ENCODE results near the gene HMG20B.

The HMG20B gene

DNA sequence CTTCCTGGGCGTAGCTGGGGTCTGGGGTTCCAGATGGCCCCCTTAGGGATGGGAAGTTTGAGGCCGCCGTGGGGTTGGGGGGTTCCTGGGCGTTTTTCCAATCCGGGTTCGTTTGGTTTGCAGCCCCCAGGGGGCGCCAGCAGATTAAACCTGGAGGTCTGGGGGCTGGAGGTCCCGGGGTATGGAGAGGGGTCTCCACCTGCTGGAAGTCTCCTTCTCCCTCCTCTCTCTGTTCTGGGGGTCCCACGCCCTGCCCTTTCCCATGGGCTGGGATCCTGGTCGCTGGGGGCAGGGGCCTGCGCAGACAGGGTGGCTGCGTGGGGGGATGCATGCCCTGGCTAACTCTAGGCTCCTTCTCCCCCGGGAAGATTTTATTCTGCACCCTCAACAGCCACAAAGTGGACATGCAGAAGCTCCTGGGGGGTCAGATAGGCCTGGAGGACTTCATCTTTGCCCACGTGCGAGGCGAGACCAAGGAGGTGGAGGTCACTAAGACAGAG is 13.4 kb downstream of the HMG20B start:
- DNase-seq = no peak

- DNase-seq = no peak
Observed at GRCh38 chr19:3586707-3587346, 14.1 kb downstream of the HMG20B start.

GRCh38 chr19:3589439-3589838 is 16.7 kb downstream of the HMG20B start:
- no peak for DNase-seq

- no peak for DNase-seq
Observed at GRCh38 chr19:3589949-3590348, 17.2 kb downstream of the HMG20B start.

DNA sequence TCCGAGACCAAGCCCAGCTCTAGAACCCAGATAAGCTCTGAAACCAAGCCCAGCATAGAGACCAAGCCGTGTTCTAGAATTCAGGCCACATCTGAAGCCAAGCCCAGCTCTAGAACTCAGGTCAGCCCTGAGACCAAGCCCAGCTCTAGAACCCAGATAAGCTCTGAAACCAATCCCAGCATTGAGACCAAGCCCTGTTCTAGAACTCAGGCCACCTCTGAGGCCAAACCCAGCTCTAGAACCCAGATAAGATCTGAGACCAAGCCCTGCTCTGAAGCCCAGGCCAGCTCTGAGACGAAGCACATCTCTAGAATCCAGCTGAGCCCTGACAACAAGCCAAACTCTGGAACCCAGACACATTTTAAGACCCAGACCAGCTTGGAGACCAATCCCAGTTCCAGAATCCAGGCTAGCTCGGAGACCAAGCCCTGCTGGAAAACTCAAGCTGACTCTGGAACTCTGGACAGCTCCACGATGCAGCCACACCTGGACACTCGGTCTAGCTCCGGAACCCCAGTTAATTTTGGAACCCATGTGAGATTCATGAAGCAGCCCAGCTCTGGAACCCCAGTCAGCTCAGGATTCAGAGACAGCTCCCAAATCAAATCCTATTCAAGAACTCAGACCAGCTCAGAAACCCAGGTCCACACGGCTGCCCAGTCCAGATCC is 18.4 kb downstream of the HMG20B start:
- DNase-seq = no peak

GRCh38 chr19:3591876-3592613 is 19.3 kb downstream of the HMG20B start:
- no peak for DNase-seq

GRCh38 chr19:3593156-3593555 is 20.4 kb downstream of the HMG20B start:
- no peak for DNase-seq

- no peak for DNase-seq
Observed at GRCh38 chr19:3595521-3596061, 22.8 kb downstream of the HMG20B start.

- DNase-seq = no peak
Observed at GRCh38 chr19:3599776-3600187, 27.0 kb downstream of the HMG20B start.

DNA sequence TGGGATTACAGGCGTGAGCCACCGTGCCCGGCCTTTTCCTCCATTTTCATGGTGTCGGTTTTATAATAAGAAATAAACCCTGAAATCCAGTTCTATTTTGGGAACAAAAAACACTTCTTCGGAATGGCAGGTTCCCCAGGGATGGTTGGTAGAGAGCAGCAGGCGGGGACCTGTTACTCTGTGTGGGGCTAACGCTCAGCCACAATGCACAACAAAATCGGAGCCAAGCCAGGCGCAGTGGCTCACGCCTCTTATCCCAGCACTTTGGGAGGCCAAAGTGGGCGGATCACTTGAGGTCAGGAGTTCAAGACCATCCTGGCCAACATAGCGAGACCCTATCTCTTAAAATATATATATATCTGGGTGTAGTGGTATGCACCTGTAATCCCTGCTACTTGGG is 28.3 kb downstream of the HMG20B start:
- DNase-seq = no peak

DNA sequence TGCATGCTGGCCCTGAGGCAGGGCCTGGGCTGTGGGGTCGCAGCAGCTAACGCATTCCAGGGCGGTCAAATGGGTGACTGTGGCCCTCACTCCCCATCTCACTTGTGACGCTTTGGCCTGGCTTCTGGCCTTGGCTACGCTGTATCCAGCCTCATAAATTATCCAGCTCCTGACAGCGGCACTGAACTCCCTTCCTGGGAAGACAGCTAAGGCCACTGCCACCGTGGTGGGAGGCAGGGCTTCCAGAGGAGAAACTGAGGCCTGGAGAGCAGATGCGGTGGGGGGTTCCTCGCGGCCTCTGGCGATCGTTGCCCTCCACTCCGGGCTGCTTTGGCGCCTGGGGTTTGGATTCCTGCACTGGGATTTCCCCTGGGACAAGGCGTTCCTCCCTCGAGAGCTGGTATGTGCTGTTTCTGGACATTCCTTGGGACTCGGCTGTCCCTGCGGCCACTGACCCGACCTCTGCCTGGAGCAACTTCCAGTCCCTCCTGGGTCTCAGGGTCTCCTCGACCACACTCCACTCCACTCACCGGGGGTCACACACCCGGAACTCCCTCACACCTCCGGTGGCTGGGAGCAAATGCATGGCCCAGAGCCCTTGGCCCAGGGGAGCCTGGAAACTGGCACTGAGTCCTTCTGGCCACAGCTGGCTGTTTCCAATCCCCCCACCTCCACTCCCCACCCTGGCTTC is 30.5 kb downstream of the HMG20B start:
- no peak for DNase-seq

- DNase-seq = no peak
Observed at GRCh38 chr19:3604227-3604986, 31.7 kb downstream of the HMG20B start.

DNA sequence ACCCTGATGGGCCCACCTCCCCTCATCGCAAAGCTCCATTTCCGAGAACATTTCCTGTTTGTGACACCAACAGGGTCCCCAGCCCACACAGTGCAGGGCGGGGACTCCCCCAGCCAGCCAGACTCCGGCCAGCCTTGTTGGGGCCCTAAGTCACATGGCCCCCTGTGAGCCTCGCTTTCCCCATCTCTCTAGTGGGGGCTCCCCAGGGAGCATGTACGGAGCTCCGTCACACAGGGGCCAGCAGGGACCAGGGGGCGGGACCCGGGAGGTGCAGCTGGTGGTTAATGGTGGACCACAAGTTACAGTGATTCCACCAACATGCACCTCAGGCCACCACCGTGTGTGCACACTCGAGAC is 32.2 kb downstream of the HMG20B start:
- no peak for DNase-seq

DNA sequence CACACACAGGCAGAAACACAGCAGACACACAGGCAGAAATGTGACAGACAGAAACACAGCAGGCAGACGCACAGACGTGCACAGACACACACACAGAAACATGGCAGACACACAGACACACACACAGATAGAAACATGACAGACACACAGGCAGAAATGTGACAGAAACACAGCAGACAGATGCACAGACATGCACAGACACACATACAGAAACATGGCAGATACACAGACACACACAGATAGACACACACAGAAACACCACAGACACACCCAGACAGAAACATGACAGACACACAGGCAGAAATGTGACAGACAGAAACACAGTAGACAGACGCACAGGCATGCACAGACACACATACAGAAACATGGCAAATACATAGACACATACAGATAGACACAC is 32.6 kb downstream of the HMG20B start:
- DNase-seq = no peak

DNA sequence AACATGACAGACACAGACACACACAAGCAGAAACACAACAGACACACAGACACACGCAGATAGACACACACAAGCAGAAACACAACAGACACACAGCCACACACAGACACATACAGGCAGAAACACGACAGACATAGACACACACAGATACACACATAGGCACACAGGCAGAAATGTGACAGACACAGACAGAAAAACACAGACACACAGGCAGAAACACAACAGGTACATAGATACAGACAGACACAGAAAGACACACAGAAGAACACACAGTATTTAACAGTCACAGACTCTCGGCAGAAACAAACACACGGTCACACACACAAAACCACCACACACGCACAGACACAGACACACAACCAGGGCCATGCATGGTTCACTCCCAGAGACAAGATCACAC is 33.0 kb downstream of the HMG20B start:
- DNase-seq = no peak

DNA sequence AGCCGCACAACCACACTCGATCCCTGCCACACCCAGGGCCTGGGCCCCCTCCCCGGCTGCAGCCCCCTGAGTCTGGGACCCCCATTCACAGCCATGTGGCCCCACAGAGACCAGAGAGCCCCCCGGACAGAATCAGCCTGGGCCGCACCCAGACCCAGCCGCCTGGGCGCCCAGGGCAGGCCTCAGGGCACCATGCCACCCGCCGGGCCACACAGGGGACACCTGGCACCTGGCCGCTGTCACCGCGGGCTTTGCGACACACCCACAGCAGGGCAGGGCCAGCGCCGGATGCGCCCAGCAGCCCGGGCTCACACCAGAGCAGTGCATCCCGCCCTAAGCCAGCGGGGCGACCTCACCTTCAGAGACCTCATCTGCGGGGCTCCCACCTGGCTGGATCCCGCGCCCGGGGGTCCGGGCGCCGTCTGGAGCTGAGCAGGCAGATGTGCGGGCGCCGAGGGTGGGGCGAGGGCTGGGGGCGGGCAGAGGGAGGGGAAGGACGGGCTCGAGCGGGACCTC is 33.5 kb downstream of the HMG20B start:
- no peak for DNase-seq

GRCh38 chr19:3606690-3607289 is 34.0 kb downstream of the HMG20B start, which contains the start of gene TBXA2R:
Gene TBXA2R (minus strand): TSS chr19:3606875. CDS start chr19:3600634, 6,241 bp downstream.
- no peak for DNase-seq

GRCh38 chr19:3607303-3608078 is 34.7 kb downstream of the HMG20B start:
- DNase-seq = no peak

GRCh38 chr19:3608079-3608641 is 35.4 kb downstream of the HMG20B start:
- DNase-seq = no peak

GRCh38 chr19:3608750-3609322 is 36.1 kb downstream of the HMG20B start:
- DNase-seq = no peak
